Prostate gland (tissue), 2 donors: Measurements from ENCODE around the gene MFF. TPM values are rescaled to one million over a fixed set of nuclear protein-coding genes. Genes with fewer than 3 reads are reported as not detected.

Experiments
- DNase-seq: peaks from one replicate; pipeline ENCODE4 v3.0.0-alpha.2; 2019; ENCODE audit warnings: low spot score
- H3K27ac ChIP-seq, 2 donors: fragments of 200-600 bp; sonication (generic); 2 replicates each; pipeline ENCODE4 v1.5.1; 2017 to 2019
- H3K27me3 ChIP-seq: fragments of 200-600 bp; sonication (generic); replicated peaks from 2 replicates; pipeline ENCODE4 v1.5.1; 2019; ENCODE audit not compliant: insufficient read depth
- H3K36me3 ChIP-seq, 2 donors: fragments of 200-600 bp; sonication (generic); 1 replicate in 1 of 2; 2 replicates in 1 of 2; pipeline versions ENCODE4 v1.5.1 to v1.8.1; 2017 to 2019
- H3K4me1 ChIP-seq: fragments of 200-600 bp; sonication (generic); replicated peaks from 2 replicates; pipeline ENCODE4 v1.5.1; 2019
- H3K4me3 ChIP-seq, 2 donors: fragments of 200-600 bp; sonication (generic); 2 replicates each; pipeline ENCODE4 v1.5.1; 2017 to 2019
- H3K9me3 ChIP-seq: fragments of 200-600 bp; sonication (generic); 2 replicates; pipeline ENCODE4 v1.5.1; 2017
- CTCF ChIP-seq, 4 experiments: fragments of 200-600 bp in 2 of 4; fragments of 450-650 bp in 2 of 4; sonication (generic) in 2 of 4; IDR thresholded peaks; 1 replicate in 3 of 4; 2 replicates in 1 of 4; pipeline ENCODE4 v1.5.1; 2016 to 2019; ENCODE audit warnings: antibody characterized with exemption in 4 of 4, mild to moderate bottlenecking in 2 of 4, moderate library complexity in 2 of 4
- POLR2A ChIP-seq: fragments of 450-650 bp; IDR thresholded peaks from one replicate; pipeline ENCODE4 v1.6.1; 2016; ENCODE audit warnings: antibody characterized with exemption, mild to moderate bottlenecking
- POLR2AphosphoS5 ChIP-seq: sonication (generic); formaldehyde crosslinking; IDR thresholded peaks from one replicate; pipeline ENCODE4 v1.6.1; 2017; ENCODE audit warnings: antibody characterized with exemption
- WGBS: methylation state at CpG from one replicate; pipeline ENCODE4 v1.1.5; 2018; 5-methylcytosine and 5-hydroxymethylcytosine counted together
- intact Hi-C: fragments of 100-400 bp; cut with DNase I; formaldehyde crosslinking; loops from one replicate; pipeline ENCODE4 v1.14.2; 2022
- total RNA-seq, 2 donors: library from RNA; depleted of rRNA; stranded (reverse); fragments of >200 nt; gene quantifications; one replicate each; pipeline ENCODE4 v1.1.0, GENCODE V29; 2016

The MFF gene
- total RNA-seq, 2 donors from 2014 or later: 94.7 to 180 TPM

GRCh38 chr2:227402959-227403358 is 77.9 kb downstream of the MFF start:
- Histone ChIP-seq H3K9me3 (no peaks in the 10 kb centered on the region), H3K4me1 (no peaks in the 10 kb centered on the region), H3K27ac (no peak overlapping the region), H3K36me3 (no peaks in the 10 kb centered on the region), H3K27me3 (no peaks in the 10 kb centered on the region), H3K4me3 (no peak overlapping the region)
- whole genome bisulfite sequencing: 60% methylated on average over 4 of the region's 4 CpGs
- TF ChIP-seq CTCF (IDR thresholded peaks at IDR 0.05): no peak
- DNase-seq: no peak
- intact Hi-C loops: no loop called here

GRCh38 chr2:227404585-227405271 is 79.7 kb downstream of the MFF start:
- no peaks in the 10 kb centered on the region for H3K4me1 ChIP-seq
- 82% methylated on average over 4 of the region's 4 CpGs for WGBS
- no peak overlapping the region for H3K27ac ChIP-seq
- H3K4me3 ChIP-seq: no peak overlapping the region
- no peaks in the 10 kb centered on the region for H3K9me3 ChIP-seq
- no peaks in the 10 kb centered on the region for H3K27me3 ChIP-seq
- intact Hi-C loops: loop anchor here (5.0 kb wide), 1 partner anchor 363 kb away; no protein-coding TSS in a partner anchor
- no peaks in the 10 kb centered on the region for H3K36me3 ChIP-seq
- TF ChIP-seq CTCF (IDR thresholded peaks at IDR 0.05): no peak
- DNase-seq: no peak

- Histone ChIP-seq H3K36me3 (no peaks in the 10 kb centered on the region), H3K27me3 (no peaks in the 10 kb centered on the region), H3K9me3 (no peaks in the 10 kb centered on the region), H3K4me3 (no peak overlapping the region), H3K27ac (no peak overlapping the region), H3K4me1 (no peaks in the 10 kb centered on the region)
- no peak for TF ChIP-seq POLR2A
- TF ChIP-seq CTCF (IDR thresholded peaks at IDR 0.05): peak; percentile 17 to 64 (median 53)
- peak; percentile 64 for TF ChIP-seq POLR2AphosphoS5
- 3% methylated on average over 7 of the region's 7 CpGs for WGBS
- intact Hi-C loops: loop anchor here (5.0 kb wide), 1 partner anchor 361 kb away; no protein-coding TSS in a partner anchor
- DNase-seq: peak; percentile 39
These were observed 81.4 kb downstream of the MFF start for GRCh38 chr2:227406177-227407031.

Other genes with a start within 250 kb of the MFF start
- gene COL4A4, start 161.0 kb upstream of the MFF start, total RNA-seq: 1 to 10 TPM; 3.0 to 6.1 TPM
- gene COL4A3, start 160.6 kb upstream of the MFF start, total RNA-seq: 1 to 10 TPM; 3.5 to 7.0 TPM
- not detected for gene TM4SF20, start 54.1 kb downstream of the MFF start, total RNA-seq
- gene SCYGR1, start 62.7 kb downstream of the MFF start, total RNA-seq: not detected
- gene AGFG1, start 146.9 kb downstream of the MFF start, total RNA-seq: 10 to 100 TPM; 40.3 to 73.7 TPM